Bronchial epithelial cell (primary cell): ENCODE data around the gene TAF3. TPM values are rescaled to one million over a fixed set of nuclear protein-coding genes. Genes with fewer than 3 reads are reported as not detected.

Experiments used
- DNase-seq: peaks from one replicate; pipeline ENCODE4 v3.0.0-alpha.2; 2010; ENCODE audit warnings: low read depth
- FAIRE-seq: peaks from 2 replicates; lab custom pipeline; 2011; peaks lifted over from hg19 to GRCh38; lab: Jason Lieb, UNC
- H3K27me3 ChIP-seq: 2 replicates; pipeline ENCODE4 v1.5.1; 2011; ENCODE audit warnings: low read length; ENCODE audit not compliant: control insufficient read depth, insufficient read depth
- H3K36me3 ChIP-seq: 2 replicates; pipeline ENCODE4 v1.5.1; 2011; ENCODE audit warnings: low read length; ENCODE audit not compliant: control insufficient read depth, insufficient read depth
- H3K4me3 ChIP-seq: 2 replicates; pipeline ENCODE4 v1.5.1; 2011; ENCODE audit warnings: mild to moderate bottlenecking, low read depth, low read length, control low read depth
- total RNA-seq: library from RNA; depleted of rRNA; stranded (reverse); fragments of >200 nt; gene quantifications from 2 replicates; pipeline ENCODE4 v1.2.1, GENCODE V29; 2014
- TF ChIP-seq, protein P1 (sequence below): IDR thresholded peaks from 2 replicates; pipeline ENCODE4 v1.5.1; 2011; ENCODE audit warnings: mild to moderate bottlenecking, moderate library complexity, low read length, control low read depth, inconsistent platforms; ENCODE audit not compliant: insufficient read depth, severe bottlenecking

The TAF3 gene
- total RNA-seq, 1 donor from 2014 or later = 1.3 TPM

DNA sequence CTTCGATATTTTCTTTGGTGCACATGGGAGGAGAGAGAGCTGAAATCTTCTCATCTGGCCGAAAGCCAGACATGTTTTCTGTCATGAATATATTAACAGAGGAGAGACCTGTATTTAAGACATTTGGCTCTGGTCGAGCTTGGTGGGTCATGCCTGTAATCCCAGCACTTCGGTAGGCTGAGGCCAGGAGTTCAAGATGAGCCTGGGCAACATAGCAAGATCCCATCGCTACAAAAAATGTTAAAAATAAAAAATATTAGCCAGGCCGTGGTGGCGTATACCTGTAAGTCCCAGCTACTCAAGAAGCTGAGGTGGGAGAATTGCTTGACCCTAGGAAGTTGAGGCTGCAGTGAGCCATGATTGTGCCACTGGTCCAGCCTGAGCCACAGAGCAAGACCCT lies 214.3 kb downstream of the TAF3 start:
- TF ChIP-seq, protein P1, sequence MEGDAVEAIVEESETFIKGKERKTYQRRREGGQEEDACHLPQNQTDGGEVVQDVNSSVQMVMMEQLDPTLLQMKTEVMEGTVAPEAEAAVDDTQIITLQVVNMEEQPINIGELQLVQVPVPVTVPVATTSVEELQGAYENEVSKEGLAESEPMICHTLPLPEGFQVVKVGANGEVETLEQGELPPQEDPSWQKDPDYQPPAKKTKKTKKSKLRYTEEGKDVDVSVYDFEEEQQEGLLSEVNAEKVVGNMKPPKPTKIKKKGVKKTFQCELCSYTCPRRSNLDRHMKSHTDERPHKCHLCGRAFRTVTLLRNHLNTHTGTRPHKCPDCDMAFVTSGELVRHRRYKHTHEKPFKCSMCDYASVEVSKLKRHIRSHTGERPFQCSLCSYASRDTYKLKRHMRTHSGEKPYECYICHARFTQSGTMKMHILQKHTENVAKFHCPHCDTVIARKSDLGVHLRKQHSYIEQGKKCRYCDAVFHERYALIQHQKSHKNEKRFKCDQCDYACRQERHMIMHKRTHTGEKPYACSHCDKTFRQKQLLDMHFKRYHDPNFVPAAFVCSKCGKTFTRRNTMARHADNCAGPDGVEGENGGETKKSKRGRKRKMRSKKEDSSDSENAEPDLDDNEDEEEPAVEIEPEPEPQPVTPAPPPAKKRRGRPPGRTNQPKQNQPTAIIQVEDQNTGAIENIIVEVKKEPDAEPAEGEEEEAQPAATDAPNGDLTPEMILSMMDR = no peak
- peaks cover 40% of the 10 kb centered on the region for H3K27me3 ChIP-seq
- H3K4me3 ChIP-seq = no peak overlapping the region
- H3K36me3 ChIP-seq = no peaks in the 10 kb centered on the region
- FAIRE-seq (no peak), DNase-seq (no peak)

DNA sequence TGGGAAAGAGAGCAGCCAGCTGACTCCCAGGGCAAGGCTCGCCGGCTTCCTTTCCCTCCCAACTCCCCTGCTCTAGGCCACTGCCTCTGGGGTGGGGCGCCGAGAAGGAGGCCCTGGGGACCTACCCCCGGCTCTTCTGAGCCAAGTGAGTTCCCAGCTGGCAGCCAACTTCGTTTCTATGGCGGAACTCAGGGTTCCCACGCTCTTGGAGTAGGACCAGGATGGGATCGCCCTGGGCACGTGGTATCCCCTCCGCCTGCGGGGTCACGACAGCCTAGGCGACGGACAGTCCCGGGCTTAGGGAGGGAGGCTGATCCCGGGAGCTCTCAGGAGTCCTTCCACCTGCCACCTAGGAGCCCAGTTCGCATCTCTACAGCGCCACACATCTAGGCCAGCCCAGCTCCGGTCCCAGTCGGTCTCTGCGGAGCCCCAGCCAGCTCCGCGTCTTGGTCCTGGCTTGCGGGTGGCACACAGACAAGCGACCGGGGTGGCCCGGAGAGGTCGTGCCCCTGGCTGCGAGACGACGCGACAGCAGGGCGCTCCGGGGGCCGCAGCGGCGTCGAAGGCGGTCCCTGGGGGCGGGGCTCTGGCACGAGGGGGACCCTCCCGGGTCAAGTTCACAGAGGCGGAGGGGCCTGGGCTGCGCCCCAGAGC lies 215.6 kb downstream of the TAF3 start:
- FAIRE-seq (no peak), DNase-seq (no peak)
- H3K36me3 ChIP-seq = no peaks in the 10 kb centered on the region
- TF ChIP-seq, protein P1 = no peak
- no peak overlapping the region for H3K4me3 ChIP-seq
- peaks cover 46% of the 10 kb centered on the region for H3K27me3 ChIP-seq

DNA sequence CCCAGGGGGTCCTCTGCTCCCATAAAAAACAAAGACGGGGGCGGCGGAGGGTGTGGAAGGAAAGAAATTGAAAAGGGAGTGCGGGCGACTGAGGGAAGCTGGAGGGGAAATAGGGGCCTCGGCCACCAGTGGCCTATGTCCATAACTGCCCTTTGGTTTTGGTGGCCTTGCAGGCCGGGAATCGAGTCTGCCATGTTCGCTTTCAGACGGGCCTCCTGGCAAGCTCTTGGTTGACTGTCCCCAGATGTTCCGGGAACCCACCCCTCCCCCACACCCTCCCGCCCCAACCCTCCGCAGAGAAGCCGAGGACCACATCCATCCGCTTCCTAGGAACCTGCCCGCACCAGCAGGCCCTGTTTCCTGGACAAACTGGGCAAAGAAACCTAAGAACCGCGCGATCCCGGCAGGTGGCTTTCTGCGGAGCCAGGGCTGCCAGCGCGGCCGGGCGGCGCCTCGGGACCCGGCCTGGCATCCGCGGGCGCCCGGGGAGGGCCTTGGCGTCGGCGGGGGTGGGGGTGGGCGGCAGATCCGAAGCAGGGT lies 216.2 kb downstream of the TAF3 start:
- TF ChIP-seq, protein P1 = no peak
- Histone ChIP-seq H3K27me3 (peaks cover 51% of the 10 kb centered on the region), H3K36me3 (no peaks in the 10 kb centered on the region), H3K4me3 (no peak overlapping the region)
- FAIRE-seq = no peak
- no peak for DNase-seq

DNA sequence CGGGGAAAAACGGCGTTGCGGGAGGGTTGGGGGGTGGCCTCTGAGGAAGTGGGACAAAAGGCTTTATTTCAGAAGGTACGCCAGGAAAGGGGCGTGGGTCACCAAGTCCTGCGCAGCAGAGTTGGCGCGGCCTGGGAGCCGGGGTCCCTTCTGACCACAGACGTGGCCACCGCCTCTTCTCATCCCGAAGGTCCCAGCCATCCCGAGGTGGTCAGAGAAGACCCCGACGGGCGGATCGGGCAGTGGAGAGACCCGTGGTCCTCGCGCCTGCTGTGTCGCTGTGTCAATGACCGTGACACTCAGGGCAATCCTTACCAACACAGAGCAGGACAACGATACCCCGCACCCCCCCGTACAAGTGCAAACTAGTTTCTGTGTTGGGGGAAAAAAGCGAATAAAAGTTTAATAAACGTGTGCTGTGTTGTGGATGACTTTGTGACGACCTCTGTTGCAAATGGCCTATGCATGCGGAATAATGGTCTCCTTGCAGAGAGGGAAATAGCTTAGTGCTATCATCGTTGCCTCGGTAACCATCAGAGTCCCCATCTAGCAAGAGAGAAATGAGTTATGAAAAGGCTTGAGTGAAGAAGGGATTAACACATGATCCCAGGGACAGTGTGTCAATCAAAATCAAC lies 216.8 kb downstream of the TAF3 start:
- FAIRE-seq (no peak), DNase-seq (no peak)
- H3K4me3 ChIP-seq = no peak overlapping the region
- no peaks in the 10 kb centered on the region for H3K36me3 ChIP-seq
- peaks cover 54% of the 10 kb centered on the region for H3K27me3 ChIP-seq
- TF ChIP-seq, protein P1 = no peak

DNA sequence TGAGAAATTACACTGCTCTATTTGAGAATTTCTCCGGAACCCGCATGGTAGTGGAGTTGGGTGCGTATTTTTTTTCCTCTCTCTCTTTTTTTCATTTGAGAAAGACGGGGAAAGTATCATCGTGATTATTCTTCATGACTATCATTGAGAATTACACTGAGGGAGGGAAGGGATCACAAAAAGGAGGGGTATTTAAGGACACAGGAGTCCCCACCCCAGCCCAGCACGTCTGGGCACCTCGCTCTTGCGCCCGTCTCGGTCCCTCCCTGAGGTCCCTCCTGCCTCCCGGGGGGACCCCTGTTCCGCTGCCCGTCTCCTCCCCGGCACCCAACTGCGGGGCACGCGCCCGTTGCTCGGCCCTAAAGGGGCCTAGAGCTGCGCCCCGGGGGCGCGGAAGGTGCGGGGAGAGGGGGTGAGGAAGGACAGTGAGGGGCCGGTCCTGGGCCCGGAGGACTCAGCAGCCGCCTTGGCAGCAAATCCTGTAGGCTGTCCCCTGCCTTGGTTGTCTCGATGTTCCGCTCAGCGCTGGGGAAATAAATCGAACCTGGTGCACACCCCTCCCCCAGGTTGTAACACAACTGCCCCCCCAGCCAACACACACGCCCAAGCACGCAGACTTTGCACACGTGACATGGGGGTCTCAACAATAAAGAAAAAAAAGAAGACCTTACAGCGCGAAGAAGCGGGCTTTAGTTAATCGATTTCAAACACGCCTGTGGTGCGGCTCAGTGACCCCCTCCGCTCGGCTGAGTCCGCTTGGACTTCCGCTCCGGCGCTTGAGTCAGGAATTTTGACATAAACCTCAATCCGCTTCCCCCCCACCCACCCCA lies 217.6 kb downstream of the TAF3 start:
- DNase-seq (no peak), FAIRE-seq (no peak)
- peaks cover 57% of the 10 kb centered on the region for H3K27me3 ChIP-seq
- no peaks in the 10 kb centered on the region for H3K36me3 ChIP-seq
- TF ChIP-seq, protein P1 = no peak
- no peak overlapping the region for H3K4me3 ChIP-seq
